ENCODE data around the gene ARHGDIB.

ARHGDIB gene

GRCh38 chr12:14982991-14983390 lies 21.6 kb upstream of the ARHGDIB start:
- no peak for DNase-seq (ENCODE audit: low read depth)

- DNase-seq (ENCODE audit: low read depth): no peak
Observed at GRCh38 chr12:14982562-14982961, 21.2 kb upstream of the ARHGDIB start.

GRCh38 chr12:14981049-14981448 lies 19.6 kb upstream of the ARHGDIB start:
- no peak for DNase-seq (ENCODE audit: low read depth)

- no peak for DNase-seq (ENCODE audit: low read depth)
Observed at GRCh38 chr12:14979468-14979867, 18.1 kb upstream of the ARHGDIB start.

- no peak for DNase-seq (ENCODE audit: low read depth)
Observed at GRCh38 chr12:14976658-14977057, 15.3 kb upstream of the ARHGDIB start.

- DNase-seq (ENCODE audit: low read depth): no peak
Observed at GRCh38 chr12:14975457-14975856, 14.1 kb upstream of the ARHGDIB start.

GRCh38 chr12:14974633-14975032 lies 13.2 kb upstream of the ARHGDIB start:
- no peak for DNase-seq (ENCODE audit: low read depth)

GRCh38 chr12:14972816-14973215 lies 11.4 kb upstream of the ARHGDIB start, which contains the start of gene PDE6H:
TSS of gene PDE6H (plus strand) at chr12:14973042. CDS start at chr12:14978013, 4,971 bp downstream.
- no peak for DNase-seq (ENCODE audit: low read depth)

GRCh38 chr12:14970473-14970872 lies 9.1 kb upstream of the ARHGDIB start:
- DNase-seq (ENCODE audit: low read depth): no peak

GRCh38 chr12:14968478-14968877 lies 7.1 kb upstream of the ARHGDIB start:
- DNase-seq (ENCODE audit: low read depth): no peak

GRCh38 chr12:14965221-14965620 lies 3.8 kb upstream of the ARHGDIB start:
- no peak for DNase-seq (ENCODE audit: low read depth)

GRCh38 chr12:14964406-14964805 lies 3.0 kb upstream of the ARHGDIB start:
- no peak for DNase-seq (ENCODE audit: low read depth)

GRCh38 chr12:14963520-14963919 lies 2.1 kb upstream of the ARHGDIB start:
- DNase-seq (ENCODE audit: low read depth): no peak

- DNase-seq (ENCODE audit: low read depth): no peak
Observed at GRCh38 chr12:14962797-14963196, 1.4 kb upstream of the ARHGDIB start.

- DNase-seq (ENCODE audit: low read depth): no peak
Observed at GRCh38 chr12:14962153-14962539, 745 bp upstream of the ARHGDIB start.

- no peak for DNase-seq (ENCODE audit: low read depth)
Observed at GRCh38 chr12:14960548-14961465, 594 bp downstream of the ARHGDIB start.

- no peak for DNase-seq (ENCODE audit: low read depth)
Observed at GRCh38 chr12:14959916-14960496, 1.4 kb downstream of the ARHGDIB start.

GRCh38 chr12:14959463-14959862 lies 1.9 kb downstream of the ARHGDIB start:
- DNase-seq (ENCODE audit: low read depth): no peak

- DNase-seq (ENCODE audit: low read depth): no peak
Observed at GRCh38 chr12:14959126-14959440, 2.3 kb downstream of the ARHGDIB start.

GRCh38 chr12:14958361-14959125 lies 2.9 kb downstream of the ARHGDIB start:
- DNase-seq (ENCODE audit: low read depth): no peak

- no peak for DNase-seq (ENCODE audit: low read depth)
Observed at GRCh38 chr12:14957551-14958168, 3.7 kb downstream of the ARHGDIB start.

- DNase-seq (ENCODE audit: low read depth): no peak
Observed at GRCh38 chr12:14956905-14957304, 4.5 kb downstream of the ARHGDIB start.
